ENCODE measurements around the gene SUOX. TPM values are rescaled to one million over a fixed set of nuclear protein-coding genes. Genes with fewer than 3 reads are reported as not detected.
"Not testable (repeated sequence)": the region's sequence is repeated elsewhere in the genome, so short reads cannot be mapped to it uniquely, and the experiment has no call there.

SUOX gene
- total and polyA plus RNA-seq, 2 donors (not counting 1 experiment from before 2014, with no cell fraction given): 11.1 to 11.6 TPM

- TF ChIP-seq, protein P1, sequence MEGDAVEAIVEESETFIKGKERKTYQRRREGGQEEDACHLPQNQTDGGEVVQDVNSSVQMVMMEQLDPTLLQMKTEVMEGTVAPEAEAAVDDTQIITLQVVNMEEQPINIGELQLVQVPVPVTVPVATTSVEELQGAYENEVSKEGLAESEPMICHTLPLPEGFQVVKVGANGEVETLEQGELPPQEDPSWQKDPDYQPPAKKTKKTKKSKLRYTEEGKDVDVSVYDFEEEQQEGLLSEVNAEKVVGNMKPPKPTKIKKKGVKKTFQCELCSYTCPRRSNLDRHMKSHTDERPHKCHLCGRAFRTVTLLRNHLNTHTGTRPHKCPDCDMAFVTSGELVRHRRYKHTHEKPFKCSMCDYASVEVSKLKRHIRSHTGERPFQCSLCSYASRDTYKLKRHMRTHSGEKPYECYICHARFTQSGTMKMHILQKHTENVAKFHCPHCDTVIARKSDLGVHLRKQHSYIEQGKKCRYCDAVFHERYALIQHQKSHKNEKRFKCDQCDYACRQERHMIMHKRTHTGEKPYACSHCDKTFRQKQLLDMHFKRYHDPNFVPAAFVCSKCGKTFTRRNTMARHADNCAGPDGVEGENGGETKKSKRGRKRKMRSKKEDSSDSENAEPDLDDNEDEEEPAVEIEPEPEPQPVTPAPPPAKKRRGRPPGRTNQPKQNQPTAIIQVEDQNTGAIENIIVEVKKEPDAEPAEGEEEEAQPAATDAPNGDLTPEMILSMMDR (conservative IDR thresholded peaks at IDR 0.05 in 1 of 2, IDR thresholded peaks at IDR 0.05 in 1 of 2; ENCODE audit: low read depth in 1 of 2, low read length in 2 of 2): no peak
- TF ChIP-seq EZH2 (IDR thresholded peaks at IDR 0.05; ENCODE audit: low read length, missing control alignments): no peak
- Histone ChIP-seq H3K9ac (ENCODE audit: insufficient read depth, low read length) (no peak overlapping the region), H3K4me1 (ENCODE audit: control insufficient read depth, extremely low read depth, insufficient read depth, low read length) (peaks cover 6% of the 10 kb centered on the region), H3K9me3 (ENCODE audit: control insufficient read depth, insufficient read depth, low read depth, low read length) (no peaks in the 10 kb centered on the region), H3K4me3 (replicated peaks in 1 of 4; ENCODE audit: control extremely low read depth in 1 of 4, insufficient read depth in 1 of 4, low read depth in 3 of 4, low read length in 4 of 4) (no peak overlapping the region), H4K20me1 (ENCODE audit: control insufficient read depth, extremely low read depth, insufficient read depth, low read length) (no peaks in the 10 kb centered on the region), H3K27me3 (ENCODE audit: control insufficient read depth, insufficient read depth, low read length) (no peaks in the 10 kb centered on the region), H3K27ac (ENCODE audit: insufficient read depth, low read length) (no peak overlapping the region), H2AFZ (ENCODE audit: low read length) (no peak overlapping the region), H3K79me2 (ENCODE audit: control insufficient read depth, insufficient read depth, low read length) (peaks cover 20% of the 10 kb centered on the region), H3K4me2 (ENCODE audit: extremely low read depth, insufficient read depth, low read length) (no peak overlapping the region), H3K36me3 (ENCODE audit: control insufficient read depth, insufficient read depth, low read length) (peaks cover 7% of the 10 kb centered on the region)
- DNase-seq (ENCODE audit: low read depth in 2 of 2): no peak
These were observed 43.1 kb downstream of the SUOX start for GRCh38 chr12:56040151-56040550.

GRCh38 chr12:56040963-56041551 lies 44.0 kb downstream of the SUOX start:
- H2AFZ ChIP-seq (ENCODE audit: low read length): peak overlapping the region; percentile 58
- peak overlapping the region; percentile 22 for H3K9ac ChIP-seq (ENCODE audit: insufficient read depth, low read length)
- DNase-seq (ENCODE audit: low read depth in 2 of 2): no peak
- H4K20me1 ChIP-seq (ENCODE audit: control insufficient read depth, extremely low read depth, insufficient read depth, low read length): no peaks in the 10 kb centered on the region
- H3K79me2 ChIP-seq (ENCODE audit: control insufficient read depth, insufficient read depth, low read length): peaks cover 20% of the 10 kb centered on the region
- H3K4me3 ChIP-seq (replicated peaks in 1 of 4; ENCODE audit: control extremely low read depth in 1 of 4, insufficient read depth in 1 of 4, low read depth in 3 of 4, low read length in 4 of 4): peak overlapping the region; percentile 37 to 97 (median 52)
- peak overlapping the region; percentile 66 for H3K4me2 ChIP-seq (ENCODE audit: extremely low read depth, insufficient read depth, low read length)
- no peaks in the 10 kb centered on the region for H3K27me3 ChIP-seq (ENCODE audit: control insufficient read depth, insufficient read depth, low read length)
- no peaks in the 10 kb centered on the region for H3K9me3 ChIP-seq (ENCODE audit: control insufficient read depth, insufficient read depth, low read depth, low read length)
- peaks cover 9% of the 10 kb centered on the region for H3K36me3 ChIP-seq (ENCODE audit: control insufficient read depth, insufficient read depth, low read length)
- peaks cover 6% of the 10 kb centered on the region for H3K4me1 ChIP-seq (ENCODE audit: control insufficient read depth, extremely low read depth, insufficient read depth, low read length)
- TF ChIP-seq EZH2 (IDR thresholded peaks at IDR 0.05; ENCODE audit: low read length, missing control alignments): no peak
- TF ChIP-seq, protein P1 (conservative IDR thresholded peaks at IDR 0.05 in 1 of 2, IDR thresholded peaks at IDR 0.05 in 1 of 2; ENCODE audit: low read depth in 1 of 2, low read length in 2 of 2): no peak
- peak overlapping the region; percentile 51 for H3K27ac ChIP-seq (ENCODE audit: insufficient read depth, low read length)

GRCh38 chr12:56041552-56042429 lies 44.7 kb downstream of the SUOX start, which contains the start of gene RPS26:
Gene RPS26, plus strand, starts transcription at chr12:56041918. Its CDS starts 249 bp downstream, at chr12:56042167.
- peak; percentile 100 for DNase-seq (ENCODE audit: low read depth in 2 of 2)
- TF ChIP-seq EZH2 (IDR thresholded peaks at IDR 0.05; ENCODE audit: low read length, missing control alignments): no peak
- TF ChIP-seq, protein P1 (conservative IDR thresholded peaks at IDR 0.05 in 1 of 2, IDR thresholded peaks at IDR 0.05 in 1 of 2; ENCODE audit: low read depth in 1 of 2, low read length in 2 of 2): peak in 1 of 2 donors; percentile 43

DNA sequence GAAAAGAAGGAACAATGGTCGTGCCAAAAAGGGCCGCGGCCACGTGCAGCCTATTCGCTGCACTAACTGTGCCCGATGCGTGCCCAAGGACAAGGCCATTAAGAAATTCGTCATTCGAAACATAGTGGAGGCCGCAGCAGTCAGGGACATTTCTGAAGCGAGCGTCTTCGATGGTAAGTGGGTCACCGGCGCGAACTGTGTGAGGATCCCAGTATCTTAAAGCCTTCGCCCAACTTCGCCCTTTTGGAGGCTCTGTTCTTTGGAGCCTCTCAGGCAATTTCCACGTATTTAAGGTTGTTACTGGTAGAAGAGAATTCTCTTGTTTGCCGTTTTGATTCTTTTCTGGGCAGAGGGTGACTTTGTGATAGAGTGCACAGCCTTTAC lies 45.3 kb downstream of the SUOX start:
- H3K27me3 ChIP-seq (ENCODE audit: control insufficient read depth, insufficient read depth, low read length); H3K9me3 ChIP-seq (ENCODE audit: control insufficient read depth, insufficient read depth, low read depth, low read length); H2AFZ ChIP-seq (ENCODE audit: low read length); DNase-seq (ENCODE audit: low read depth in 2 of 2); H3K4me1 ChIP-seq (ENCODE audit: control insufficient read depth, extremely low read depth, insufficient read depth, low read length); H3K36me3 ChIP-seq (ENCODE audit: control insufficient read depth, insufficient read depth, low read length); H4K20me1 ChIP-seq (ENCODE audit: control insufficient read depth, extremely low read depth, insufficient read depth, low read length): not testable (repeated sequence)
- peak overlapping the region; percentile 82 to 97 (median 94) for H3K4me3 ChIP-seq (replicated peaks in 1 of 4; ENCODE audit: control extremely low read depth in 1 of 4, insufficient read depth in 1 of 4, low read depth in 3 of 4, low read length in 4 of 4)
- H3K27ac ChIP-seq (ENCODE audit: insufficient read depth, low read length): peak overlapping the region; percentile 100
- peak overlapping the region; percentile 93 for H3K9ac ChIP-seq (ENCODE audit: insufficient read depth, low read length)
- H3K4me2 ChIP-seq (ENCODE audit: extremely low read depth, insufficient read depth, low read length): peak overlapping the region; percentile 96
- H3K79me2 ChIP-seq (ENCODE audit: control insufficient read depth, insufficient read depth, low read length): peaks cover 20% of the 10 kb centered on the region

More at GRCh38 chr12:56041552-56042429, 44.7 kb downstream of the SUOX start, which contains the start of gene RPS26:
- peaks cover 6% of the 10 kb centered on the region for H3K4me1 ChIP-seq (ENCODE audit: control insufficient read depth, extremely low read depth, insufficient read depth, low read length)
- no peaks in the 10 kb centered on the region for H4K20me1 ChIP-seq (ENCODE audit: control insufficient read depth, extremely low read depth, insufficient read depth, low read length)
- H3K4me3 ChIP-seq (replicated peaks in 1 of 4; ENCODE audit: control extremely low read depth in 1 of 4, insufficient read depth in 1 of 4, low read depth in 3 of 4, low read length in 4 of 4): peak within 1 kb of the TSS; percentile 82 to 97 (median 94)
- peak within 1 kb of the TSS; percentile 93 for H3K9ac ChIP-seq (ENCODE audit: insufficient read depth, low read length)
- H3K27ac ChIP-seq (ENCODE audit: insufficient read depth, low read length): peak within 1 kb of the TSS; percentile 100
- no peaks in the 10 kb centered on the region for H3K9me3 ChIP-seq (ENCODE audit: control insufficient read depth, insufficient read depth, low read depth, low read length)
- H3K4me2 ChIP-seq (ENCODE audit: extremely low read depth, insufficient read depth, low read length): peak within 1 kb of the TSS; percentile 96
- H3K27me3 ChIP-seq (ENCODE audit: control insufficient read depth, insufficient read depth, low read length): no peaks in the 10 kb centered on the region
- H3K79me2 ChIP-seq (ENCODE audit: control insufficient read depth, insufficient read depth, low read length): peaks cover 20% of the 10 kb centered on the region
- H2AFZ ChIP-seq (ENCODE audit: low read length): peak within 1 kb of the TSS; percentile 100
- peaks cover 9% of the 10 kb centered on the region for H3K36me3 ChIP-seq (ENCODE audit: control insufficient read depth, insufficient read depth, low read length)
